Transverse colon (tissue), 4 donors: ENCODE data around the gene FLG2.
"Not testable (repeated sequence)": the region's sequence is repeated elsewhere in the genome, so short reads cannot be mapped to it uniquely, and the experiment has no call there.

Experiments used
- CTCF ChIP-seq, 5 experiments: fragments of 200-600 bp in 3 of 5; fragments of 450-650 bp in 2 of 5; sonication (generic) in 3 of 5; IDR thresholded peaks; 1 replicate in 2 of 5; 2 replicates in 3 of 5; pipeline ENCODE4 v1.5.1; 2016 to 2017; ENCODE audit warnings: antibody characterized with exemption in 5 of 5, inconsistent platforms in 3 of 5, mild to moderate bottlenecking in 2 of 5, moderate library complexity in 1 of 5
- POLR2A ChIP-seq: fragments of 450-650 bp; IDR thresholded peaks from one replicate; pipeline ENCODE4 v1.6.1; 2016; ENCODE audit warnings: antibody characterized with exemption, mild to moderate bottlenecking, moderate library complexity
- POLR2AphosphoS5 ChIP-seq, 3 donors: sonication (generic); formaldehyde crosslinking; IDR thresholded peaks; one replicate each; pipeline ENCODE4 v1.6.1; 2016; ENCODE audit warnings: antibody characterized with exemption in 3 of 3

GRCh38 chr1:152312169-152312568 lies 47.6 kb downstream of the FLG2 start:
- not testable (repeated sequence) for TF ChIP-seq CTCF (IDR thresholded peaks at IDR 0.05); POLR2A; POLR2AphosphoS5 (IDR thresholded peaks at IDR 0.05)
